Activated CD8-positive, alpha-beta memory T cell treated with anti-CD3 and anti-CD28 coated beads for 4 hours (primary cell): ENCODE results near the gene TRMT10A.
"Not testable (repeated sequence)": the region's sequence is repeated elsewhere in the genome, so short reads cannot be mapped to it uniquely, and the experiment has no call there.

ENCODE experiments used
- DNase-seq, 2 donors: peaks; one replicate each; pipeline ENCODE4 v3.0.0-alpha.2; 2020; ENCODE audit warnings: low read depth in 2 of 2

Gene TRMT10A

DNA sequence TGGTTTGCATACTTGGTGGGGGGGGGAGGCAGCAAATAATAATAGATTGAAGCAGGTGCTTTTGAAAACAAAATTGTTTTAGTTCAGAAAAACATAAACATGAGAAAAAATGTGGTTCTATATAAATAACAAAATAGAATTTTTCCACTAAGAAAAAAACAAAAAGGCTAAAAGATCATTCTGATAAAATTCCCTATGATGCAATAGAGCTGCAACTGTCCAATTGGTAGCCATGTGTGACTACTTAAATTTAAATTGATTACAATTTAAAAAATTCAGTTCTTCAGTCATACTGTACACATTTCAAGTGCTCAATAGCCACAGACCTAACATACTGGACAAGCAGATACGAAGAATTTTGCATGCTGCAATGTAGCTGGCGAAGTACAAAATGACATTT, 11.0 kb downstream of the TRMT10A start:
- no peak for DNase-seq

DNA sequence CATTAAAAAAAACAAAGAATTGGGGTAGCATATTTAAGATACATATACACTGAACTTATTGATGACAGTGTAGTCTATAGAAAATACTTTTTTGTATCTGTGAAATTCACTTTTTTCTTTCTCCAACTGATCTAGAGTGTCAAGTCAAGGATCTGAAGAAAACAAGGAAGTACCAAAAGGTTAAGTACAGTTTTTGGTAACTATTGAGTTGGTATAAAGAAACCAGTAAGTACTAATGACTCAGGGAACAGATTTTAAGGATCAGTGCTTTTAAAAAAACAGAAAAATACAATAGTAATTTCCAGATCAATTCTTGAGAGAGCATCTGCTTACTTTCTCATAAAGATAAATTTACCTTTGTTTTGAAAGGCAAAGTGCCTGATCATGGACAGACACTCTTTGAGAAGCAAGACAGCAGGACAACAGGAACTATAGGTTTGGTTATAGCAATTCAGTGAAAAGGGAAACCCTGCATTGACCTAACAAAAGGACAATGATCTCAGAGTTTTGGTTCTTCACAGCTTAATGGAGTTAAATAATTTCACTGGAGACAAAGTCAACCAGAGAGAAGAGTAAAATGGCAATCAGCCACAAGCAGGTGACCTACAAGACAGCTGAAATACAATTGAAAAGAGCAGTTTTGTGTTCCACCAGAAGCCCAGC, 23.4 kb downstream of the TRMT10A start:
- DNase-seq: no peak

DNA sequence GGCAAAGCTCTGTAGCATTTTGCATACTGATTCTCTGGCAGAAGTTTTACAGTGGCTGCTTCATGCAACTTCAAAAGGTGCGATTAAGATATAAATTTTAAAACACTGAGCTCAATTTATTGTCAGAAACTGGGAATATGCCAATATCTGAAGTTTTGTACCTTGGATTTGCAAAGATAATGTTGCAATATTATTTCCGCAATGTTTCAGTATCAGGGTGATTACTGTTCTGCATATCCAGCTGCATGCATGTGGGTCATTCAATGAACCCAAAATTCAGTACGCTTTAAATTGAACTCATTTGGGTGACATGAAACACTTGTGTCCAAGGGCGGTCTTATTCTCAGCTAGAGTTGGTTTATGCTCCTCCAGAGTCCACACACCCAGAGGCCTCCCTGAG, 26.2 kb downstream of the TRMT10A start:
- DNase-seq: no peak

DNA sequence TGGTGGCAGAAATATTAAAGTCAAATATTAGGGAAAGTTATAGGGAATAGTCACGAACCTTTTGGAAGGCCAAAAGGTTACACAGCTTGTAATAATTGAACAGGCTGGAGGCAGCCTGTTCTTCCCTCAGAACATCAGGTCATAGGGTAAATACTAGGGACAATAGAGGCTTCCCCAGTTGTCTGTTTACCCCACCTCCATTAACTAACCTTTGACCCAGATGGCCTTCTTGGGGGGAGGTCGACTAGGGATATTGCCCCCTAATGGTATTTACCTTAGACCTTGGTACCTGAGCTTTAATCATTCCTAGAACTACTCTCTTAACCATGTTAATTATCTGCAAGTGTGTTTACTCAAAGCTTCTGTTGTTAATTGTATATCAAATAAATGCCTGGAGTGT, 27.0 kb downstream of the TRMT10A start:
- no peak for DNase-seq

DNA sequence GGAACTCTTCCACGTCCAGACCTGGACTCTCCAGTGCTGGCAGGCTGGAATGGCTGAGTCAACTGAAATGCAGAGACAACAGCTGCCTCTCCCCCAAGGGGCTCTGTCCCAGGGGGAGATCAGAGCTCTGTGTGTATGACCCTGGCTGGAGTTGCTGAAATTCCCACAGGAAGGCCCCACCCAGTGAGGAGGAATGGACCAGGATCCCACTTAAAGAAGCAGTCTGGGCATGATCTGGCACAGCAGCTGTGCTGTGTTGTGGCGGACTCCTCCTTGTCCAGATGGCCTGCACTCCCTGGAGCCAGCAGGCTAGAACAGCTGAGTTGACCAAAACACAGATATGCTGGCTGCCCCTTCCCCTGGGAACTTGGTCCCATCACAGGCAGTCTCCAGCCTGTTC, 27.6 kb downstream of the TRMT10A start:
- DNase-seq: no peak

DNA sequence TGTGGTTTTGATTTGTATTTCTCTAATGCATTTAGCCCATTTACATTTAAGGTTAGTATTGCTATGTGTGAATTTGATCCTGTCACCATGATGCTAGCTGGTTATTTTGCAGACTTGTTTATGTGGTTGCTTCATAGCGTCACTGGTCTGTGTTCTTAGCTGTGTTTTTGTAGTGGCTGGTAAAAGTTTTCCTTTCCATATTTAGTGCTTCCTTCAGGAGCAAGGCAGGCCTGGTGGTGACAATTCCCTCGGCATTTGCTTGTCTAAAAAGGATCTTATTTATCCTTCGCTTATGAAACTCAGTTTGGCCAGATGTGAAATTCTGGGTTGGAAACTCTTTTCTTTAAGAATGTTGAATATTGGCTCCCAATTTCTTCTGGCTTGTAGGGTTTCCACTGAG, 29.1 kb downstream of the TRMT10A start:
- DNase-seq: not testable (repeated sequence)

DNA sequence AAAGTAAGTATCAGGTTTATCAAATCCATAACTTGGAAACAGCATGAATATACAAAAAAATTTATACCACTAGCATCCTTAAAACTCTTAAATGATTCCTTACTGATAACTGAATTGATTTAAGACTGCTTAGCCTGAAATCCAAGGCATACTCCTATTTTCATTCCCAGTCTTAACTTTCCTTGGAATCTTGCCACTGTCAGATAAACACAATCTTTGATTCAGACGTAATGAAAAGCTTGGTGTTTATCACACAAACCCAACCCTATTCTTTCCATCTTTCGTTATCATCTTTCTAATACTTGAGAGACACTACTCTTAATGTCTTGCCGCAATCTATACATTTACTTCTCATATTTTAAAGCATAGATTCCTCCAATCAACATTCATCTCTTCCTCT, 33.9 kb downstream of the TRMT10A start:
- no peak for DNase-seq

DNA sequence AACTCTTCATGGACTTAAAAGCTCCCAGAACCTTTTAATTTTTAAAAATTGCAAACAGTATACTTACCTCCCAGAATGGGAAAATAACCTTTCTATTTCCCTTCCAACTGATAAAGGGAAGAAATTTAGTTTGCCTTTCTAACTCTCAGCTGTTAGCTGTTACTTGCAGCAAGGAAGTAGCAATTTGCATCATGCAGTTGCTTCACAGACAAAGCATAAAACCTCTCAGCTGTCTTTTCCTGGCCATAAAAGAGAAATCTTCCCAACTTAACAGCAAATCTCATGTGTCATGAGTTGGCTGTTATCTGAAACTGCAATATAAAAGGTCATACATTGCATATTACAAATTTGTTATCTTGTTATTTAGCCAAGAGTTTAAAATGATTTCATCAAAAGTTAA, 34.6 kb downstream of the TRMT10A start:
- DNase-seq: no peak

DNA sequence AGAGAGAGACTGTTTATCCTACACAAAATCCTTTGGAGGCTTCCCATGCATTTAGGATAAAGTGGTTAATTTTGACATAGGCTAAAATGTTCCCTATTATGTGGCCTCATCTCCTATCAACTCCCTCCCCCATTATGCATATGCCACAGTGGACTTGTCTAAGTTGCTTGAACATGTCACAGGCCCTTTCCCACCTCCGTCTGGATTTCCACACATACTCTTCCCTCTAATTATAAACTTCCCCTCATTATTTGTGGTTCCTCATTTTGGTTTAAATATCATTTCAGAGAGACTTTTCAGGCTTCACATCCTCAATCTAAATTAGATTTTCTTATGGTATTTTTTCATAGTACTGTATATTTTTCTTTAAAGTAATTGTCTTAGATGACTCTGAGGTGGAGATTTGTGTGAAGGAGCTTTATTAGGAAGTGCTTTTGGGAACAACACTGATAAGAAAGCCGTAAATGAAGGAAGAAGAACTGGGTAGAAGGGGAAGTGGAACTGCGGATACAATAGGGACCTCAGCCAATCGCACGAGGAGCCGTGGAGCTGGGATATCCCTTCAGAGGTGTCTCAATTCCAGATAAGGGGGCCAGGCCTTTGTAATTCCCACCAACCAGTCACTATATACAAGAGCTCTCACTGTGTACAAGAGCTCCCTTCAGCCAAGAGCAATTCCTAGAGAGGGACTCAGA, 45.1 kb downstream of the TRMT10A start:
- DNase-seq: no peak

DNA sequence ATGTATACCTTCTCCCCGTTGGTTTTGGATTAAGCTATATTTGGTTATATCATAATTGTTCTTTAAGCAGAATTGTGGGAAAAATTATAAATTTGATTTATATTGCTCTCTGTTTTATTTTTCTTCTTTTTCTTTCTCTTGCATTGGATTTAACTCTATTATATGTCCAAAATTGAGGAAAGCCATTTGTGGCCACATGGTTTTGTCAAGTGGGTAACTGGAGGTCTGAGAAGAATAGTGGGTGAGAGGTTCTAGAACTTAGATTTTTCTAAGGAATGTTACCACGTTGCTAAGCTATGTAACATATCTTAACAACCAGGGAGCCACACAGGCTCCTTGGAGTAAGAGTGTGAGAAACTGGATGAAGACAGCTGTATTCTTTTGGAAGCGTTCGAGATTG, 53.1 kb downstream of the TRMT10A start, which contains the start of gene C4orf17:
Gene C4orf17 (plus strand): TSS at position 301 of the 400 bp plus-strand sequence. CDS start 2,061 bp downstream, outside the sequence.
- no peak for DNase-seq

DNA sequence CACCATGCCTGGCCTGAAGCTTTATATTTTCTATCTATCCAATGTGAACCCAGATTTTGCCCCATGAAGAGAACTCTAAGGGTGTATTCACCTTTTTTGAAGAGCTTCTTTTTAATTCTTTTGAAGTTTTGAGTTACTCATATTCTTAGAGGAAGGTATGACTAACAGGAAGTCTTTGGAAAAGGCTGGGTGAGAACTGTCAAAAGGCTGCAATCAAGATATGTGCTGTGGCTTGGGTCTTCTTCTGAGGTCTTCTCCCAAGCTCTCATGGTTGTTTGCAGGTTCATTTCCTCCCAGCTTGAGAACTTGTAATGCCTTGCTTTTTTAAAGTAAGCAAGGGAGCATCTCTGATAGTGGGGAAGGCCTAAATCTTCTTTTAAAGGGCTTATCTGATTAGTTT, 56.1 kb downstream of the TRMT10A start:
- peak in 1 of 2 donors; percentile 11 for DNase-seq

DNA sequence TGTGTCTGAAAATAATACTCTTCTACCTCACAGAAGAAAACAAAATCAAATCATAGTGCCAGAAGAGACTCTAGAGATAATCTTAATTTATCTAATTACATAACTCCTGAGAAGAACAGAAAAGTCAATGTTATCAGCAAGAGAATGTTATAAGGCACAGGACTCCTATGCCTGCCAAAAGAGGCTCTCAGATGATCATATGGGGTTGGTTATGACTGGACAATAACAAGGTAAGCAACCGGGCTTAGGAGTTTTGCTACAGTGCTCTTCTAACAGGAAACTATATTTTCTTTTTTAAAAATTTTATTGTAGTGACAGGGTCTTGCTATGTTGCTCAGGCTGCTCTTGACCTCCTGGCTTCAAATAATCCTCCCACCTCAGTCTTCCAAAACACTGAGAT, 56.5 kb downstream of the TRMT10A start:
- no peak for DNase-seq

DNA sequence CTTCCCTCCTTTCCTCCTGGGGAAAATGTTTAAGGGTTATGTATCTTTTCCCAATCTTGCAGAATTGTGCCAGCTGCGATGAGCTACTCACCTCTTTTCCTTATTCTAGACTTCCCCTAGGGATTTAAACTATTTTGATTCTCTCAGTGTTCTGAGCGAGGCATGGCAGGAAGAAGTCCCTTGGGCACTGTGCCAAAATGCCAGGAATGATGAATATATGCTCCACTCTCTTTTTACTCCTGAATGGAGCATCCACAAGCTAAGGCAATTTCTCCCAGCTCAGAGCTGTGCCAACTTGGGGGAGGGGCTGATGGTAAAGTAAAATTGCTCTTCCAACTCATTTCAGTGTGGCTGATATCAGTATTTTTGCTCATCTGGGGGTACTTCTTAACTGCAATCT, 57.1 kb downstream of the TRMT10A start:
- no peak for DNase-seq

DNA sequence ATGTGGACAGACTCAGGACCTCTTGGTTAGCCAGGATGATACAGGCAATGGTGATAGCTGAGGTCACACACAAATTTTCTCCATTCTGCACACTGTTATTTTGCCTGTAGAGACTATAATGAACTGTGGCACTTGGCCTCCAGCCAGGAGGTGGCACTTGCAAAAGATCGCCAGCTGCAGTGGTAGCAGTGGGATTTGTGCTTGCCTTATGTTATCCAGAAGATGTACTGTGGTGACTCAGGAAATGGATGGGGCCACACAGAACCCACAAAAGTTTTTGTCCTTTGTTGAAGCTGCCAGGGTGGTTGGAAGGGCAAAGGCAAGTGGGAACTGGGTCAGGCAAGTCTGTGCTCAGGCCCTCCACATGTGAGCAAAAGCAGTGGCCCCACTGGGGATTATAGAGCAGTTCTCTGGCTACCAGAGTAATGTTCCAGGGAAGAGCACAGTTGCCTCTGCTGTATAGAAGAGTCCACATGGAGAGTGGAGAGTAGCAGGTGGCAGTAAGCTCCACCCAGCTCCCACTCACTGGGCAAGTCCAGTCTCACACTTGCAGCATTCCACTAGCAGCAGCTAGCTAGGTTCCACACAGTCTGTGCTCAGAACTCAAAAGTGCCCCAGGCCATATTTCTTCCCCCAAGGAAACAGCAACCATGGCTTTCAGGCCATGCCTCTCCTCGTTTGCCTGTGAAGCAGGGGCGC, 58.9 kb downstream of the TRMT10A start:
- DNase-seq: no peak
